HEK293 (cell line): ENCODE data around the gene SWT1.

Experiments
- BCL11A ChIP-seq: fragments of 450-650 bp; formaldehyde crosslinking; IDR thresholded peaks from 2 replicates; pipeline ENCODE4 v1.5.1; 2016; ENCODE audit warnings: low read depth, missing biosample characterization, missing genetic modification characterization
- CTCF ChIP-seq: fragments of 450-650 bp; formaldehyde crosslinking; IDR thresholded peaks from 2 replicates; pipeline ENCODE4 v1.5.1; 2016; ENCODE audit warnings: missing biosample characterization, missing genetic modification characterization
- KLF1 ChIP-seq: fragments of 450-650 bp; formaldehyde crosslinking; IDR thresholded peaks from 2 replicates; pipeline ENCODE4 v1.5.1; 2016; ENCODE audit warnings: missing biosample characterization, missing genetic modification characterization
- SETDB1 ChIP-seq: IDR thresholded peaks from one replicate; pipeline ENCODE4 v1.6.1; 2017; ENCODE audit warnings: mild to moderate bottlenecking, low read length, moderate library complexity, mixed read lengths; ENCODE audit not compliant: insufficient read length
- ZNF112 ChIP-seq: fragments of 450-650 bp; formaldehyde crosslinking; IDR thresholded peaks from 2 replicates; pipeline ENCODE4 v1.5.0; 2017; ENCODE audit warnings: missing biosample characterization, missing genetic modification characterization
- ZNF202 ChIP-seq: fragments of 450-650 bp; formaldehyde crosslinking; IDR thresholded peaks from 2 replicates; pipeline ENCODE4 v1.5.1; 2016; ENCODE audit warnings: missing biosample characterization, missing genetic modification characterization, borderline replicate concordance
- ZNF561 ChIP-seq: fragments of 450-650 bp; IDR thresholded peaks from 2 replicates; pipeline ENCODE4 v1.5.1; 2018; ENCODE audit warnings: missing biosample characterization, missing genetic modification characterization, borderline replicate concordance
- ZNF704 ChIP-seq: fragments of 450-650 bp; formaldehyde crosslinking; IDR thresholded peaks from 2 replicates; pipeline ENCODE4 v1.5.1; 2016; ENCODE audit warnings: missing biosample characterization, missing genetic modification characterization

GRCh38 chr1:185232874-185233273 lies 75.9 kb downstream of the SWT1 start:
- TF ChIP-seq BCL11A (tag by site-specific recombination) (no peak), ZNF202 (tag by site-specific recombination) (no peak), SETDB1 (no peak), KLF1 (tag by site-specific recombination) (no peak), ZNF112 (tag by site-specific recombination) (no peak), CTCF (tag by site-specific recombination) (no peak), ZNF704 (tag by site-specific recombination) (no peak), ZNF561 (tag by site-specific recombination) (no peak)
